Brain microvascular endothelial cell (primary cell): ENCODE measurements around the gene AP5Z1.

Experiments
- DNase-seq: peaks from one replicate; pipeline ENCODE4 v3.0.0-alpha.2; 2020
- H3K27ac ChIP-seq: fragments of 250-450 bp; sonication (Bioruptor Pico); 2 replicates; pipeline ENCODE4 v1.5.1; 2020; ENCODE audit warnings: mild to moderate bottlenecking, moderate library complexity
- H3K27me3 ChIP-seq: fragments of 250-450 bp; sonication (Bioruptor Pico); replicated peaks from 2 replicates; pipeline ENCODE4 v1.5.1; 2020; ENCODE audit warnings: mild to moderate bottlenecking
- H3K36me3 ChIP-seq: fragments of 250-450 bp; sonication (Bioruptor Pico); replicated peaks from 2 replicates; pipeline ENCODE4 v1.5.1; 2020; ENCODE audit warnings: mild to moderate bottlenecking
- H3K4me3 ChIP-seq: 2 replicates; pipeline ENCODE4 v1.5.1; 2011; ENCODE audit warnings: low read depth, mild to moderate bottlenecking, control low read depth, low read length, moderate library complexity
- in situ Hi-C: cut with HindIII; loops from 2 replicates; pipeline ENCODE4 v1.10.0; 2017; ENCODE audit warnings: low sequenced_read_pairs, low pct_ligation_motif_present
- TF ChIP-seq, protein P1 (sequence below): IDR thresholded peaks from 2 replicates; pipeline ENCODE4 v1.5.1; 2011; ENCODE audit warnings: low read depth, mild to moderate bottlenecking, moderate library complexity, low read length, control low read depth, inconsistent platforms; ENCODE audit errors: missing control alignments

AP5Z1 gene

DNA sequence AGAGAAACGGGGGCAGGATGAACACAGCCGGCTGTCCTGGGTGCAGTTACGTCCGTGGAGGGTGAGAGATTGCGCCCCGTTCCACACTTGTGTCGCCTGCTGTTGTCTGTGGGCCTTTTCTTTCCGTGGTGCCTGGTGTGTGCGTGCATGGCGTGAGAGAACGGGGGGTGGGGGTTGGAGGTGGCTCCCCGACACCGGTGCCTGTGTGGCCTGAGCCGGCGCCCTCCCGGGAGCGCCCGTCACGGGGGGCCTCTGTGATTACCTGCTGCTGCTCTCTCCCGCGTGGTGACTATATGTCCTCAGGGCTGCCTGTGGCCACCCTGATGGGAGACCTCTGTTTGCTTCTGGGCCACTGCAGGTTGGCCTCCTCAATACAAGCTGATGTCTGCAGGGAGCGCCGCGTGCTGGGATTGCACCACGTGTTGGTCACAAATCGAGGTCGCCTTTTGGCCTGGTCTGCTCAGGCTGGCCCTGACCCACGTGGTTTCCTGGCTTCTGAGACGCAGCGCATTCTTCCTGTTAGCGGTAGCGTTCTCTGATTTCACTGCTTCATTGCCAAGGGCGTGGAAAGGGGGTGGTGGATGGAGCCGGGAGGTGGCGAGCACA, 10.9 kb upstream of the AP5Z1 start:
- no peak for DNase-seq
- in situ Hi-C loops: no loop called here
- Histone ChIP-seq H3K36me3 (peaks cover 56% of the 10 kb centered on the region), H3K27me3 (no peaks in the 10 kb centered on the region), H3K27ac (no peak overlapping the region), H3K4me3 (no peak overlapping the region)
- TF ChIP-seq, protein P1, sequence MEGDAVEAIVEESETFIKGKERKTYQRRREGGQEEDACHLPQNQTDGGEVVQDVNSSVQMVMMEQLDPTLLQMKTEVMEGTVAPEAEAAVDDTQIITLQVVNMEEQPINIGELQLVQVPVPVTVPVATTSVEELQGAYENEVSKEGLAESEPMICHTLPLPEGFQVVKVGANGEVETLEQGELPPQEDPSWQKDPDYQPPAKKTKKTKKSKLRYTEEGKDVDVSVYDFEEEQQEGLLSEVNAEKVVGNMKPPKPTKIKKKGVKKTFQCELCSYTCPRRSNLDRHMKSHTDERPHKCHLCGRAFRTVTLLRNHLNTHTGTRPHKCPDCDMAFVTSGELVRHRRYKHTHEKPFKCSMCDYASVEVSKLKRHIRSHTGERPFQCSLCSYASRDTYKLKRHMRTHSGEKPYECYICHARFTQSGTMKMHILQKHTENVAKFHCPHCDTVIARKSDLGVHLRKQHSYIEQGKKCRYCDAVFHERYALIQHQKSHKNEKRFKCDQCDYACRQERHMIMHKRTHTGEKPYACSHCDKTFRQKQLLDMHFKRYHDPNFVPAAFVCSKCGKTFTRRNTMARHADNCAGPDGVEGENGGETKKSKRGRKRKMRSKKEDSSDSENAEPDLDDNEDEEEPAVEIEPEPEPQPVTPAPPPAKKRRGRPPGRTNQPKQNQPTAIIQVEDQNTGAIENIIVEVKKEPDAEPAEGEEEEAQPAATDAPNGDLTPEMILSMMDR: no peak

DNA sequence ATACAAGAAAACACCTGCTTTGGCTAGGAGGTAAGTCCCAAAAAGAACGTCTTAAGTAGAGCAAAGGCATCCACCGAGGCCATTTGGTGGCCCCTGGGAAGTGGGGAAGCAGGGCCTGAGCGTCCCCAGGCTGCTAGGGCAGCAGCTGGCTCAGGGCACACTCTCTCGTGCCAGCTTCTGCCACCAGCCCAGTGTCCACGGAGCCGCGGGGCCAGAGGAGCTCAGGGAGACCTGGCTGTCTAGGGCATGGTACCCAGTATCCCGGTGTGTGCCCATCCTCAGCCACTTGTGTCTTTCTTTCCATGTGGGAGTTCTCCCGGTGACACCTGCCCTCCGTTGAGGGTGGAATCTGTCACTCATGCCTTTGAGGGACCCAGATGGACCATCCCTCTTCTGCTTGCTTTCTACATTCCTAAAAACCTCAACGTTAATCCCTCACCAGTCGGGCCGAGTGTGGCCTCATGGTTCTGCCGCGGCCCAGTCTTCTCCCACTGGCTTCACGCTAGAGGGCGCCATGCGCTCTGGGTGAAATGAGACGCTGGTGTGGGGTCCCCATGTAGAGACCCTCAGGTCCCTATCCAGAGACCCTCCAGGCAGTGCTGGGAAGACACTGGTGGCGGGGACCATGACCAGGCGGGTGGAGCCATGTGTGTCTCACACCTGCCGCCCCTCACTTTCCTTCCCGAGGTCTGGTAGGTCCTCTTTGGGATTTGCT, 9.5 kb upstream of the AP5Z1 start:
- Histone ChIP-seq H3K27ac (no peak overlapping the region), H3K36me3 (peaks cover 48% of the 10 kb centered on the region), H3K27me3 (no peaks in the 10 kb centered on the region), H3K4me3 (no peak overlapping the region)
- in situ Hi-C loops: no loop called here
- TF ChIP-seq, protein P1: peak; percentile 56
- no peak for DNase-seq

DNA sequence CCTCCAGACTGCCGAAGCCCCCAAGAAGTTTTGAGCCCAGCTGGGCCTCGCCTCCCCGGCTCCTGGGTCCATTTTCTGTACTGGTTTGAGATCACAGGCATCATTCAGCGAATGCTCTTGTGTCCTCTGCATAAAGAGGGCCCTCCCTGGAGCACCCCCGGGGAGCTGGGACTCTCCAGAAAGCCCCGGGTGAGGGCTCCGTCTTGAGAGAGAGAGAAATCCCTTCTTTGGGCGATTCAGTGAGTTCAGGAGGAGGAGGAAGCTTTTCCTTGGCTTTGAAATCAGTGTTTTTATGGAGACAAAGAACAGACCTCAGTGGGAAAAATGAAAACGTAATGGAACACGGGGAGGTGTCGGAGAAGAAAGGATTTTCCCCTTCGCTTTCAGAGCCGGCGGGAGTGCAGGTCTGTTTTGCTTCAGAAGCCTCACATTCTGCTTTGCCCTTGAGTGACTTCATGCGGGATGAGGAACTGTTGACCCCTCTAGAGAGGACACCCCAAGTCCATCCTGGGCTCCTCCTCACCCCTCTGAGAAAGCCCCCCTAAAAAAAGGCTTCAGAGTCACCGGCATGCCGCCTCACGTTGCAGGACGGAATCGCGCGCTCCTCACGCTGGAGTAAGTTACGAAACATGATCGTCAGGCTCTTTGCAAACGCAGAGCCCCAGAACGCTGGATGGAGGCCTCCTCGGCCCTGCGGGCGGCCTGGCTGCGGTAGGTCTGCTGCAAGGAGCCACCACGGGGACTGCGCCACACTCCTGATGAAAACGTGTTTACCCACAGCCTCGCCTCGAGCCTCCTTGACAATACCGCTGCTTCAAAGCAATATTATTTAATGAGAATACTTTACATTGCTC, 8.5 kb upstream of the AP5Z1 start:
- no peak overlapping the region for H3K27ac ChIP-seq
- peaks cover 40% of the 10 kb centered on the region for H3K36me3 ChIP-seq
- DNase-seq: no peak
- TF ChIP-seq, protein P1: no peak
- in situ Hi-C loops: no loop called here
- no peak overlapping the region for H3K4me3 ChIP-seq
- no peaks in the 10 kb centered on the region for H3K27me3 ChIP-seq

DNA sequence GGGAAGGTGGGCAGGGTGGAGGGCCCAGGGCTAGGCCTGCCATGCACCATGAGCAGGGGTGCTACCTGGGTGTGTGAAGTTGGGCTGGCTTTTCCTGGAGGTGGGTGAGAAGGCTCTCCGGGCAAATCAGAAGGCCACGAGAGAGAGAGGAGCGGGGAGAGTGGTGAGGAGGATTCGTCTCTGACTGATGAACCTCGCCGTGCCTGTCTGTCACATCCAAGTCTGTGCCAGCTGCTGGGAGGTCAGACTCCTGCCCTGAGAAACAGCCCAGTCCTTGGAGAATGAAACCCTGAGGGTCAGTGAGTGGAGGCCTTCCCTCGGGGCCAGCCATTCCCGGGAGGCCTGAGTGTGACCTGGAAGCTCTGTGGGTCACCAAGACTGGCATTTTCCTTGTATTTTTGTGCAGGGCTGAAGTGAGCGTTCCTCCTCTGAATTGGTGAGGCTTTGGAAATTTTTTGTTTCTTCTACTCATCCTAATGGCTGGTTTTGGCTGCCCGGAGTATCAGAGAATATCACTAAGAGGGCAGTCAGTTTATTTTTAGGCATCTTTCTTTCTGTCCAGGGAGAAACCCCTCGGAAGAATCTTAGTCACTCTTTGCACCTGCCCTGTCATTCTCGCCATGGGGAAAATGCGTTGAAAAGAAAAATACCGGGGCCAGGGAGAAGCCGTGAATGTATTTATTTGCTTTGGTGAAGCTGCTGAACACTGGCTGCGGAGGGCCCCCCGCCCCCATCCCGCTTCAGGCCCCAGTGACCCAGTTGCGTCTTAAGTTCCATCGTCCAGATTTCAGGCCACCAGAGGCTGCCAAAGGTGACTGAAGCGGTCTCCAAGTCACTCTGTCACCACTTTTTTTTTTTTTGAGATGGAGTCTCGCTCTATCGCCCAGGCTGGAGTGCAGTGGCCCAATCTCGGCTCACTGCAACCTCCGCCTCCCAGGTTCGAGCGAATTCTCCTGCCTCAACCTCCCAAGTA, 6.5 kb upstream of the AP5Z1 start:
- in situ Hi-C loops: no loop called here
- TF ChIP-seq, protein P1: no peak
- no peak overlapping the region for H3K27ac ChIP-seq
- H3K36me3 ChIP-seq: peaks cover 26% of the 10 kb centered on the region
- no peak overlapping the region for H3K4me3 ChIP-seq
- no peaks in the 10 kb centered on the region for H3K27me3 ChIP-seq
- no peak for DNase-seq

DNA sequence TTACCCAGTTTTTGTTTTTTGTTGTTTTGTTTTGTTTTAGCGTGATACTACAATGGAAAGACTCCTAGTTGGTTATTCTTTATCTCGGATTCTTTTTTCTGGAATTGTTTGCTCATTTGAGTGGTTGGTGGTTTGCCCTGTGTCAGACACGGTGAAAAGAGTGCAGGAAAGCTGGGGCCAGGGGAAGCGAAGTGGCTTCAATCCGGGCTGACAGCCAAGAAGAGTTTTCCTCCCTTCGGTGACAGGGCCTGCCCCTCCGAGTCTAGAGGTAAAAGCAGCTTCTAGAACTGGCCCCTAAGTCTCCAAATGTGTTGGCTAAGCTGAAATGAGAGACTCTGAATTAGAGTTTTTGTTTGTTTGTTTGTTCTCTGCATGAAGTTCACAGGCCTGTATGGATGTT, 5.7 kb upstream of the AP5Z1 start:
- Histone ChIP-seq H3K4me3 (no peak overlapping the region), H3K27ac (no peak overlapping the region), H3K27me3 (no peaks in the 10 kb centered on the region), H3K36me3 (peaks cover 21% of the 10 kb centered on the region)
- DNase-seq: peak; percentile 30
- in situ Hi-C loops: no loop called here
- TF ChIP-seq, protein P1: no peak
